ENCODE data around the gene SLC26A2. TPM values are rescaled to one million over a fixed set of nuclear protein-coding genes. Genes with fewer than 3 reads are reported as not detected.
"Not testable (repeated sequence)": the region's sequence is repeated elsewhere in the genome, so short reads cannot be mapped to it uniquely, and the experiment has no call there.

The SLC26A2 gene
- total RNA-seq, 1 experiment from 2014 or later, result 26.3 TPM

- peak; percentile 26 for DNase-seq (ENCODE audit: low spot score)
These were observed 40.6 kb downstream of the SLC26A2 start for GRCh38 chr5:150000990-150001659.

GRCh38 chr5:150001660-150002486 lies 41.3 kb downstream of the SLC26A2 start:
- DNase-seq (ENCODE audit: low spot score), result peak; percentile 79

- no peak for DNase-seq (ENCODE audit: low spot score)
These were observed 45.8 kb downstream of the SLC26A2 start for GRCh38 chr5:150006318-150006717.

GRCh38 chr5:150007050-150007449 lies 46.5 kb downstream of the SLC26A2 start:
- DNase-seq (ENCODE audit: low spot score), result no peak

GRCh38 chr5:150009671-150010387 lies 49.3 kb downstream of the SLC26A2 start:
- no peak for DNase-seq (ENCODE audit: low spot score)

GRCh38 chr5:150013931-150014330 lies 53.4 kb downstream of the SLC26A2 start:
- no peak for DNase-seq (ENCODE audit: low spot score)

GRCh38 chr5:150014456-150014855 lies 53.9 kb downstream of the SLC26A2 start:
- DNase-seq (ENCODE audit: low spot score), result no peak

- DNase-seq (ENCODE audit: low spot score), result no peak
These were observed 54.9 kb downstream of the SLC26A2 start for GRCh38 chr5:150015415-150015814.

- no peak for DNase-seq (ENCODE audit: low spot score)
These were observed 56.0 kb downstream of the SLC26A2 start for GRCh38 chr5:150016537-150016936.

GRCh38 chr5:150017226-150018005 lies 56.9 kb downstream of the SLC26A2 start:
- peak; percentile 46 for DNase-seq (ENCODE audit: low spot score)

- DNase-seq (ENCODE audit: low spot score), result no peak
These were observed 59.7 kb downstream of the SLC26A2 start for GRCh38 chr5:150020249-150020648.

GRCh38 chr5:150021491-150022157 lies 61.1 kb downstream of the SLC26A2 start:
- peak; percentile 90 for DNase-seq (ENCODE audit: low spot score)

GRCh38 chr5:150022158-150022531 lies 61.6 kb downstream of the SLC26A2 start:
- DNase-seq (ENCODE audit: low spot score), result peak; percentile 97

- no peak for DNase-seq (ENCODE audit: low spot score)
These were observed 62.1 kb downstream of the SLC26A2 start for GRCh38 chr5:150022681-150023080.

- DNase-seq (ENCODE audit: low spot score), result no peak
These were observed 62.6 kb downstream of the SLC26A2 start for GRCh38 chr5:150023136-150023535.

- no peak for DNase-seq (ENCODE audit: low spot score)
These were observed 63.9 kb downstream of the SLC26A2 start for GRCh38 chr5:150024346-150024984.

GRCh38 chr5:150026682-150027172 lies 66.2 kb downstream of the SLC26A2 start:
- no peak for DNase-seq (ENCODE audit: low spot score)

GRCh38 chr5:150028047-150028446 lies 67.5 kb downstream of the SLC26A2 start:
- DNase-seq (ENCODE audit: low spot score), result not testable (repeated sequence)

GRCh38 chr5:150033334-150033733 lies 72.8 kb downstream of the SLC26A2 start:
- DNase-seq (ENCODE audit: low spot score), result no peak

GRCh38 chr5:150034662-150035061 lies 74.1 kb downstream of the SLC26A2 start:
- peak; percentile 52 for DNase-seq (ENCODE audit: low spot score)
